Heart right ventricle (tissue), 16 donors: ENCODE data around the gene NUDT3. TPM values are rescaled to one million over a fixed set of nuclear protein-coding genes. Genes with fewer than 3 reads are reported as not detected.

Source experiments
- ATAC-seq, 8 donors: fragments of 200-7000 bp; cut with Tn5 transposase; one replicate each; pipeline ENCODE4 v1.9.1; 2020; ENCODE audit warnings: mild to moderate bottlenecking in 8 of 8, moderate library complexity in 8 of 8, moderate number of reproducible peaks in 1 of 8
- DNase-seq, 2 donors: peaks; one replicate each; pipeline ENCODE4 v3.0.0-alpha.2; 2020
- H3K27ac ChIP-seq, 10 donors: fragments of 200-600 bp; sonication (generic) in 2 of 10; one replicate each; pipeline versions ENCODE4 v1.5.0 to v1.8.0; 2020 to 2022; ENCODE audit warnings: mild to moderate bottlenecking in 3 of 10
- H3K27me3 ChIP-seq, 7 donors: fragments of 200-600 bp; one replicate each; pipeline ENCODE4 v1.8.0; 2021 to 2022; ENCODE audit warnings: mild to moderate bottlenecking in 2 of 7
- H3K36me3 ChIP-seq, 9 donors: fragments of 200-600 bp; sonication (generic) in 1 of 9; one replicate each; pipeline versions ENCODE4 v1.5.0 to v1.8.0; 2020 to 2022; ENCODE audit warnings: mild to moderate bottlenecking in 2 of 9
- H3K4me1 ChIP-seq, 9 donors: fragments of 200-600 bp; sonication (generic) in 1 of 9; one replicate each; pipeline versions ENCODE4 v1.5.0 to v1.8.0; 2020 to 2022; ENCODE audit warnings: mild to moderate bottlenecking in 4 of 9
- H3K4me3 ChIP-seq, 10 donors: fragments of 200-600 bp; sonication (generic) in 2 of 10; one replicate each; pipeline versions ENCODE4 v1.5.0 to v1.8.0; 2020 to 2022; ENCODE audit warnings: mild to moderate bottlenecking in 7 of 10, moderate library complexity in 2 of 10
- H3K9me3 ChIP-seq, 11 donors: fragments of 200-600 bp in 10 of 11; sonication (generic) in 2 of 11; one replicate each; pipeline versions ENCODE4 v1.5.0 to v1.8.0; 2013 to 2022; ENCODE audit warnings: mild to moderate bottlenecking in 2 of 11, control low read depth in 1 of 11, moderate library complexity in 1 of 11
- CTCF ChIP-seq, 9 donors: fragments of 200-600 bp; sonication (generic) in 2 of 9; IDR thresholded peaks; one replicate each; pipeline versions ENCODE4 v1.5.0 to v1.8.0; 2021 to 2022; ENCODE audit warnings: antibody characterized with exemption in 9 of 9, mild to moderate bottlenecking in 5 of 9, moderate library complexity in 1 of 9
- WGBS, 2 donors: extraction: QIAGEN DNeasy Blood & Tissue Kit; methylation state at CpG; one replicate each; pipeline ENCODE4 v1.1.7; 2013; ENCODE audit warnings: inconsistent platforms in 1 of 2; 5-methylcytosine and 5-hydroxymethylcytosine counted together
- intact Hi-C, 10 donors: fragments of 100-400 bp; cut with DNase I; formaldehyde crosslinking; loops; one replicate each; pipeline versions ENCODE4 v1.11.1 to v1.14.2; 2022
- polyA plus RNA-seq, 2 donors: library from polyadenylated mRNA; stranded (reverse); fragments of 200-250 nt; gene quantifications; one replicate each; pipeline ENCODE4 v1.2.3, GENCODE V29; 2013
- total RNA-seq, 10 donors: library from RNA; stranded (reverse); fragmentation: NEBNext Ultra II Directional in 3 of 10; extraction: Animal tissue kit (Norgen Biotek cat#: 25700) in 3 of 10; gene quantifications; one replicate each; pipeline versions ENCODE4 v1.2.1 to v1.2.4, GENCODE V29; 2021 to 2023
- donor health status: Arrhythmogenic right ventricular cardiomyopathy.
- donor health status: ischemic (EF 13 %, LVEDD 7.1; RV severe dilation, severe dysfunction).
- donor health status: healthy with polysubstance abuse.
- donor health status: DM: no; HTN: yes; CAD: no.
- donor health status: DM: no; HTN: no; CAD: no.
- donor health status: ischemic (EF 25% LVEDD 6.9; RV normal size, moderate dysfunction).
- donor health status: ischemic (EF 25% LVEDD 5.7; RV mildly dilated, moderate dysfunction).
- donor health status: healthy.
- donor health status: DM: yes; HTN: yes; CAD: no.
- donor health status: Ischemic cardiomyopathy.
- donor health status: ischemic (EF 35%, LVEDD 5.7; RV mildly dilated, moderate dysfunction).
- donor health status: nonischemic (EF 11% LVEDD 7.7; RV severe dilation, severe dysfunction).
- donor health status: DM: yes; HTN: yes; CAD: no.
- donor health status: PGD.
- donor health status: ischemic (EF 29% LVEDD 5.4; RV normal size, mild dysfunction).
- donor health status: nonischemic (EF 23%, LVEDD 6.1; RV moderate dilation, normal function).

NUDT3 gene
- total and polyA plus RNA-seq, 12 donors, result 9.3 to 67.1 (median 54.4) TPM

- 93 to 96% methylated on average over 6 of the region's 6 CpGs for WGBS, 2 donors
- ATAC-seq, result no peak
- intact Hi-C loops, result no loop called here
- Histone ChIP-seq H3K4me3 (no peak overlapping the region), H3K4me1 (peaks cover 2 to 47% (median 26%) of the 10 kb centered on the region in 9 donors), H3K27me3 (no peaks in the 10 kb centered on the region), H3K27ac (no peak overlapping the region), H3K9me3 (no peaks in the 10 kb centered on the region), H3K36me3 (peaks cover 0 to 8% (median 0%) of the 10 kb centered on the region in 9 donors)
- TF ChIP-seq CTCF (IDR thresholded peaks at IDR 0.05), result no peak
- no peak for DNase-seq
These were observed 69.2 kb downstream of the NUDT3 start for GRCh38 chr6:34323300-34323699.

GRCh38 chr6:34322732-34323131 is 69.7 kb downstream of the NUDT3 start:
- no peaks in the 10 kb centered on the region for H3K27me3 ChIP-seq
- no peak for TF ChIP-seq CTCF (IDR thresholded peaks at IDR 0.05)
- peaks cover 0 to 7% (median 0%) of the 10 kb centered on the region in 9 donors for H3K36me3 ChIP-seq
- no peak for DNase-seq
- intact Hi-C loops, result no loop called here
- ATAC-seq, result no peak
- H3K4me1 ChIP-seq, result peaks cover 2 to 52% (median 32%) of the 10 kb centered on the region in 9 donors
- 94 to 100% methylated on average over 1 of the region's 1 CpG for WGBS, 2 donors
- H3K27ac ChIP-seq, result no peak overlapping the region
- no peak overlapping the region for H3K4me3 ChIP-seq
- no peaks in the 10 kb centered on the region for H3K9me3 ChIP-seq

- Histone ChIP-seq H3K9me3 (no peaks in the 10 kb centered on the region), H3K4me3 (no peak overlapping the region), H3K4me1 (peaks cover 2 to 61% (median 41%) of the 10 kb centered on the region in 9 donors), H3K36me3 (peaks cover 0 to 4% (median 0%) of the 10 kb centered on the region in 9 donors), H3K27ac (no peak overlapping the region), H3K27me3 (no peaks in the 10 kb centered on the region)
- ATAC-seq, result no peak
- intact Hi-C loops, result no loop called here
- DNase-seq, result no peak
- WGBS, 2 donors, result 73 to 78% methylated on average over 5 of the region's 5 CpGs
- no peak for TF ChIP-seq CTCF (IDR thresholded peaks at IDR 0.05)
These were observed 70.6 kb downstream of the NUDT3 start for GRCh38 chr6:34321821-34322220.

GRCh38 chr6:34319471-34319885 is 73.0 kb downstream of the NUDT3 start:
- no peaks in the 10 kb centered on the region for H3K27me3 ChIP-seq
- H3K4me3 ChIP-seq, result no peak overlapping the region
- TF ChIP-seq CTCF (IDR thresholded peaks at IDR 0.05), result no peak
- H3K9me3 ChIP-seq, result no peaks in the 10 kb centered on the region
- peaks cover 0 to 4% (median 0%) of the 10 kb centered on the region in 9 donors for H3K36me3 ChIP-seq
- 87 to 90% methylated on average over 4 of the region's 4 CpGs for WGBS, 2 donors
- intact Hi-C loops, result no loop called here
- peaks cover 2 to 71% (median 43%) of the 10 kb centered on the region in 9 donors for H3K4me1 ChIP-seq
- DNase-seq, result no peak
- peak overlapping the region in 6 of 10 donors; percentile 25 to 64 (median 38) for H3K27ac ChIP-seq
- ATAC-seq, result peak in 2 of 8 donors; percentile 4 to 31
